ENCODE measurements around the gene ZYX.
A peak's percentile ranks its signal among the peaks of the same experiment; 100 is the strongest.

The ZYX gene

DNA sequence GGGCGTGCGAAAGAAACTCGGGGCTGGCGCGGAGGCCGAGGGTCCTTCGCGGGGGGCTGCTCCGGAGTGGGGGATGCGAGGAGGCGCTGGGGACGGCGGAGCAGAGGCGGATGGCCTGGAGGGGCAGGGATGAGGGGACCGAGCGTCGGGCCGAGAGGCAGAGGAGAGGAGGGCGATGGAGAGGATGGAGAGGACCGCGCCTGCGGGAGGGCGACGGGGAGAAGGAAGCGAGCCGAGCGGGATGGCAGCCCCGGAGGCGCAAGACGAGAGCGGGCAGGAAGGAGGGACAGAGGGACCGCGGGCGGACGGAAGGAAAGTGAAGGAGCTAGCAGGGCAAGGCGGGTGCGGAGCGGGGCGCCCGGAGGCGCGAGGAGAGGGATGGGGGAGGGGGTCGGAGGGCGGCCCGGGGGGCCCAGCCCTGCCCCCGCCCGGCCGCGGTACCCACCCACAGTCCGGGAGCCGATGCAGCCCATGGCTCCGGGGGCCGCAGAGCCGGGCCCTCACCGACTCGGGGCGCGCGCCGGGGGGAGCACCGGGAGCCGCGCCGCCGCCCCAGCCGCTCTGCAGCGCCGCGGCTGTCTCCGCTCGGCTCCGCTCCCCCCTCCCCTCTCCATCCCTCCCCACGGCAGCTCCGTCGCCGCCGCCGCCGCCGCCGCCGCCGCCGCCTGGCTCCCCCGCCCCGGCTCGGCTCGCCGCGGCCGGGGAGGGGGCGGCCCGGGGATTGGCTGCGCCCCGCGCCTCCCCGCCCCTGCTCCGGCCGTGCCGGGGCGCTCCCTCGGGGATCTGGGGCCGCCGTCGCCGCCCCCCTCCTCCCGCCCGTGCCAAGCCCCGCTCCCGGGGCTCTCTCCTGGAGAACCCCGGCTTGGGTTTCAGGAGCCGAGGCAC lies 18.8 kb upstream of the ZYX start, which contains the start of gene FAM131B:
Gene FAM131B, minus strand, starts transcription at position 583 of the 885 bp plus-strand sequence. Its CDS starts 110 bp downstream, at position 473.
- DNase-seq (ENCODE audit: low spot score): no peak

DNA sequence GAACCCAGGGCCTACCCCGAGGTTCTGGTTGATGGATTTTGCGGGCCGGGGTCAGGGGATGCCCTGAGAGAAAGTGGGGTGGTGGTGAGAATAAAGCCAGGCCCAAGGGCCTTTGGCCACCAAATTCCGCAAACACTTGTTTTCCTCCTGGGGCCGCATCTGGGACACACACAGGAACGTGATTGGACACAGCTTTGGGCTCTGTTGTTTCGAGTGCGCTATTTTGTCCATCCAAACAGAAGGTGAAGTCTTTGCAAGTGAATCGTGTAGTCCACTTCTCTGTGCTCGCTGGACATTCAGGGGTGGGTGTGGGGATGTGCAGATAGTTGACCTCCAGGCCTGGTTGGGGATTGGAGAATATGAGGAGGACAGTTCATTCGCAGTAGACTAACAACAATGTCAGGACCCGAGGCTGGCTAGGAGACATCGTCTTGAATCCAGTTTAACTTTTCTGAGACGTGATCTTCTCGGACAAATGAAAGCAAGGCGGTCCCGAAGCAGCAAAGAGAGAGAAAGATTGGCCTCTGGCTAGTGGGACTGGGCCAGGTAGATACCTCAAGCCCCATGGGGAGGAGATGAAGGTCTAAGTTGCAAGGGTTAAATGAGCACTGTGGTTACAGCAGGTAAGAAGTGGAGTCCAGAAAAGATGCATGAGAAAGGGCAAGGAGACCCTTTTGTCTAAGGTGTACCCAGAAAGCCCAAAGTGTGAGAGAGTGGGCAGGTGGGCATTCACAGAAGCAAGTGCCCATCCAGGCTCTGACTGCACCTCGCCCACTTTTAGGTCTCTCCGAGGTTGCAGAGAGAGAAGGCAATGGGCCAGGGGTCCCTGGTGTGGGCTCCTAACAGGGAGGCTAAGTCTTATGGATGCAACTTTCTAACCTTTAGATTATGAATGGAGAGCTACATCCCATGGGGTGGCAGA lies 17.9 kb upstream of the ZYX start:
- no peak for DNase-seq (ENCODE audit: low spot score)

DNA sequence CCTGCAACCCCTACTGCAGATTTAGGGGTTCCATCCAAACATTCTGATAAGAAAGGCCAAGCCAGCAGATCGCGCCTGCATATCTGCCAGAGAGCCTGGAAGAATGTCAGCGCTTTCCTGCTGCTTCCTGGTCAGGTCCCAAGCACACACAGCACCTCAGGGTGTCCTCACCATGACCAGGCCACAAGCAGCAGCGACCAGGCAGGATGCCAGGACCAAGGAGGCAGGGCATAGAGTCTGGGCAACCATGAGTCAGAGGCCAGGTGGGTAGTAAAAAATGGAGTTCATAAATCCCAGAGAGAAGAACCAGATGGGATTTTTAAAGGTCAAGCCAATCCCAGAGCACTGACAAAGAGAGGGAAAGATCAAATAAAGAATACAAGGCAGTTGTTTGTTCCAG lies 13.2 kb upstream of the ZYX start:
- no peak for DNase-seq (ENCODE audit: low spot score)

DNA sequence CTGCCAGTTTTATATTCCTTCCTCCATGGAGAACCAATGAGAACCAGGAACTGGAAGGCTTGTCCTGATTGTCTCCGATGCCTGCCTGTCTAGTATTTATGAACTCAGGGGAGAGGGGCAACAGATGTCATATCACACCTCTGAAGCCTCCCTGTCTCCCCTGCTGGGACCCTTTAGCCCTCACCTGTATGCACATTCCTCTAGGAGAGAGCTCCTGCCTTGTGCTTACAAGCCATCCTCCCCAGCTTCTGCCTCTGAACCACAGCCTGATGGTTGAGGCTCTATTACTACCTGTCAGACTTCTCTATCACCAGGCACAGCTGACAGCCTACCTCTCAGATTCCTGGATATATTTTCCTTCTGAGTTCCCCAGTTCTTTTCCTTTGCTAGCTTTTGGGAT lies 12.8 kb upstream of the ZYX start:
- no peak for DNase-seq (ENCODE audit: low spot score)

DNA sequence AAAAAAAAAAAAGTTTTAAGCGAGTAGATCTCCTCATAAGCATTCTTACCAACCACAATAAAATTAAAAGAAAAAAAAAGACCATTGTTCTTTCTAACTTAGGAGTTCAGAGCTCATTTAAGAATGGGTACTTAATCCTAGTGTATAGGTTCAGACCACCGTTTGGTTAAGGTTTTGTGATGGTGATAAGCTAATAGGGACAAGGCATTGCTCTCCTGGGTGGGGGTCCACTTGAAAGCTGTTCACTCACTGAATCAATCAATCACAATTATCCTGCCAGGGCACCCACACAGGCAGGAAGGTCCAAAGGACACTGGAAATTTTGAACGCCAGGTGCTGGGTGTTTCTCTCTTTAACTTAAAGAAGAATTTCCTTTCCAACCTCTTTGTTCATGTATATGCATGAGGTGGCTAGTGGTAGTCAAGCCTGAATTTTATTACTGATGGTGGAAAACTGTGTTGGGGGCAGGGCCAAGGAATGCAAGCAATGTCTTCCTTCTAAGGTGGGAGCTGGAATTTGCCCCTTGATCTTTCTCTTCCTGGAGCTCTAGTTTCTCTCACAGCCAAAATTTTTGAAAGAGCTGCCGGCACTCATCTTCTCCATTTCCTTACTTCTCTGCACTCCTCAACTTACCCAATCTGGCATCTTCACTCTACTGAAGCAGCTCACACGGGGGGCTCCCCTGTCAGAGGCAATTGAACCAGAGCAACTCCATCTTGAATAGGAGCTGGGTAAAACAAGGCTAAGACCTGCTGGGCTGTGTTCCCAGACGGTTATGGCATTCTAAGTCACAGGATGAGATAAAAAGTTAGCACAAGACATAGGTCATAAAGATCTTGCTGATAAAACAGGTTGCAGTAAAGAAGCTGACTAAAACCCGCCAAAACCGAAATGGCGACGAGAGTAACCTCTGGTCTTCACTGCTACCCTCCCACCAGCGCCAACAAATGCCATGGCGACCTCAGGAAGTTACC lies 11.2 kb upstream of the ZYX start:
- DNase-seq (ENCODE audit: low spot score): no peak

DNA sequence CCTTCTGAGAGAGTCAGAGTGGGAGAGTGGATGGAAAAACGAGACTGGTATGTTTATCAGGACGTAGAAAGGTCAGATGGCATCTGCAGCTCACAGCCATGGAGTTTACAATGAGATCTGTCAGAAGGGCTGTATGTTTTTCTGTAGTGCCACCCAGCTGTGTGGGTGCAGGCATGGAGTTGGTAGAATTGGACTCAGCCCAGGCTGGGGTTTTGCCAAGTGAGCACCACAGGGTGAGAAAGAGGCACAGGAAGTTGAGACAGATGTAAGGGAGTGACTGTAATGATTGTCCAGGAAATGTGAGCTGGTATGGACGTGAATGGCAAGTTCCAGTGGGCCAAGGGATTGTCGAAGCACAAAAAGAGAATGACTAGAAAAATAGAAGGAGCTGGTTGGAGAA lies 9.1 kb upstream of the ZYX start:
- no peak for DNase-seq (ENCODE audit: low spot score)

DNA sequence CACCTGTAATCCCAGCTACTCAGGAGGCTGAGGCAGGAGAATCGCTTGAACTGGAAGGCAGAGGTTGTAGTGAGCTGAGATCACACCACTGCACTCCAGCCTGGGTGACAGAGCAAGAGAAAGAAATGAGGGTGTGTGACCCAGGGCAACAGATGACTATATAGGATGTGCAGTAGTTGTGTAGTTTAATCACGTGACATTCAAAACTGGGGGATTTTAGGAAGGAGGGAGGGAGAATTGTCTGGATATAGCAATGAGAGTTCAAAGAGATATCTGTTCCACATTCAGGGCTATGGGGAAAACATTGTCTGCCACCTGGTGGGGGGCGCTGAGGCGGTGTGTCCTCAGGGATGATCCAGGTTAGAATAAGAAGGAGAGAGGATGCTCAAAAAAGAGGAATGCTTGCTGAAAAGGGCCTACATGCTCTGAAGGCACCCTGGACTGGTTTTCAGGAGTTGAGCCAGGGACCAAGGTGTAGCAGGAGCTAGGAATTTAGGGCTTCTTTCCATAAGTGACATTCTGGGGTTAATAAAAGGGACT lies 7.8 kb upstream of the ZYX start:
- DNase-seq (ENCODE audit: low spot score): no peak

DNA sequence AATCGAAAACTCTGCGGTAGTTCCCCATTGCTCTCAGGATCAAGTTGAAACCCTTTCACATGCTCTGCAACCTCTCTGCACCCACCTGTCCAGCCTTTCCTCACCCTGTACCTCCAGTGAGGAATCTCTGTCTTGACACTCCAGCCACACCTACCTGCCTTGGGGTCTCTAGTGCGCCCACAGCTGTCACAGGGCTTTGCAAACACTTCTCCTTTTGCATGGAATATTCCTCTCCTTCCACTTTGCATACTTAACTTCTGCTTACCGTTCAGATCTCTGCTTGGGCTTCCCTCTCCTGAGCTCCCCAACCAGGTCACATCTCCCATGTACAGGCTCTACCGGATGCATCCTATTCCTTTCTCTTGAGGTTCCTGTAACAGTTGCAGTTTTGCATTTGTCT lies 6.6 kb upstream of the ZYX start:
- no peak for DNase-seq (ENCODE audit: low spot score)

DNA sequence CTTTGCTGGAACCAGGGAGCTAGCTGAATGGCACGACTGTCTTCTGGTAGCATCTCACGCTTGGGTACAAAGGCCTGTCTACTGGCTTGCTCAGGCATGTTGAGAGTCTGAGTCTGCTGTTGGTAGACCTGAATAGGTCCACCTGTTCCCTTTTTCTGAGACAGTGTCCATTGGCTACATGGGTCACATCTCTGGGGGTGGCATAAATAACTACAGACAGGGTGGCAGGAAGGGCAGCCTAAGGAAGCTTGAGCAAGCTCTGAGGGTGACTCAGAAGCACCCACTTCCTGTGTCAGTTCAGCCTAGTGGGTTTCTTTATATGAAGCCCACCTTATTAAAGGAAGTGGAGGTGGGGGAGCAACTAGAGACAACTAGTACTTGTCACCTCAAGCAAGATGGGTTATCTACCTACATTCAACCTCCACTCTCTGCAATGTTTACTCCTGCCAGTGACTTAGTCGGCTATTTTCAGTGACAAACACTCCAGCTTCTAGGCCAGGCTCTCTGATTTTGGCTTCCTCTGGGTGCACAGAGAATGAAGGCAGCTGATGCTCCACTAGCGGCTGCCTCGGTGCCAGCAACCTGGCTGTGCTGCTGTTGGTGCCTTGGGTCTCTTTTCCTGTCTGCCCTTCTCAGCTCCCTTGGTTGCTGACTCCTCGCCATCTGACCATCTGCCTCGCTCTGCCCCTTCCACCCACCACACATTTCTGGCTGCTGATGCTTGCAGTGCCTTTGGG lies 5.7 kb upstream of the ZYX start:
- DNase-seq (ENCODE audit: low spot score): no peak

DNA sequence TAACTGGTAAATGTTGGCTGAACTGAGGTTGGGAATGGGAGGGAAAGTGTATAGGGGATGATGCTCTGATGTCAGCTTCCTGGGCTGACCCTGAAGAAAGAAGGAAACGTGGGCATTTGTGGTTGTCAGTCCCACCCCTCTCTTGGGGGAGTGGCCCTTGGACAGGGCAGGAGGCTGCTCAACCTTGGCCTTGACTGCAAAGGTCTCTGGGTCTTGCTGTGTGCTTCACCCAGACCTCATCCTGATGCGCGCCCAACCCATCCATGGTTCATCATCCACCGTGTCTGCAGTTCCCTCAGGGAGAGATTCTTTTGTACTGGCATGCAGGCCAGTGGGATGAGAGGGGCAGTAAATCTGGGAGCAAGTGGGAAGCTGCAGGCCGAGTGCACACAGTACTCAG lies 4.7 kb upstream of the ZYX start:
- no peak for DNase-seq (ENCODE audit: low spot score)

DNA sequence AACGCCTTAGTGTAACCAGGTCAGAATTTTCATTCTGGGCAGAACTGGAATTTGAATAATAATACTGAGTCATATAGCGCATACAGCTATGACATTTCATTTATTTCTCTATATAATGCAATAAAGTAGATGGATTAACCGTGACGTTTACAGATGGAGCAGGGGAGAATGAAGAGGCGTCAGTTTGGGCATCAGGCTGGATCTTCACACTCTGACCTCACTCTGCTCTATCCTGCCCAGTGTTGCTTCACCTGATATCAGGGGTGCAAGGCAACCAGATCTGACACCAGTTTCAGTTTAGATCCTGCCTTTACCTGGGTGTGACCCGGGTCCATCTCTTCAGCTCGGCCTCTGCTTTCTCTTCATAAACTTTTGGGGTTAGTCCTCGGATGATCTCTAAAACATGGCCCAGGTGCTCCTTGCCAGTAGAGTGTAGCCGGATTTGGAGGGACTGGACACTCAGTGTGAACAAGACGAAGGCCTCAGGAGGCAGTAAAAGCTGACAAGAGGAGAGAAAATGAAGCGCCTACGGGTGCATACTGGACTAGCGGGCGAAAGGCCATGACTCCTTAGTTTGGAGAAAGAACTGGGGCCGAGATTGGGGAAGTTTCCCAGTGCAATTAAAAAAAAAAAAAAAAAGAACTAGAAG lies 1.4 kb upstream of the ZYX start:
- no peak for DNase-seq (ENCODE audit: low spot score)

DNA sequence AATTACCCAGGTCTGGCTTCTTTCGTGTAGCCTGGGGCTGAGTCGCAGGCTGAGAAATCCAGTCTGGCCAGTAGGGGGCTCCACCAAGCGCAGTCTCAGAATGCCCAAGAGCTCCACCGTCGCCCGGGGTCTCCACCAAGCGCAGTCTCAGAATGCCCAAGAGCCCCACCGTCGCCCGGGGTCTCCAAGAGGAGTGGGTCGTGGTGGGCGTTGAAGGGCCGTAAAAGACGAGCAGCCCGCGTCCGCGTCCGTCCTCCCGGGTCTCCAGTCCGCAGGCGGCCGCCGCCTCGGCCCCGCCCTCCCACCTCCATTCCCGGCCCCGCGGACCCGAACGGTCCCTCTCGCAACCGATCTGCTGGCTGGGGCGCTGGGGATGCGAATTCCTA lies 892 bp upstream of the ZYX start:
- peak; percentile 53 for DNase-seq (ENCODE audit: low spot score)

DNA sequence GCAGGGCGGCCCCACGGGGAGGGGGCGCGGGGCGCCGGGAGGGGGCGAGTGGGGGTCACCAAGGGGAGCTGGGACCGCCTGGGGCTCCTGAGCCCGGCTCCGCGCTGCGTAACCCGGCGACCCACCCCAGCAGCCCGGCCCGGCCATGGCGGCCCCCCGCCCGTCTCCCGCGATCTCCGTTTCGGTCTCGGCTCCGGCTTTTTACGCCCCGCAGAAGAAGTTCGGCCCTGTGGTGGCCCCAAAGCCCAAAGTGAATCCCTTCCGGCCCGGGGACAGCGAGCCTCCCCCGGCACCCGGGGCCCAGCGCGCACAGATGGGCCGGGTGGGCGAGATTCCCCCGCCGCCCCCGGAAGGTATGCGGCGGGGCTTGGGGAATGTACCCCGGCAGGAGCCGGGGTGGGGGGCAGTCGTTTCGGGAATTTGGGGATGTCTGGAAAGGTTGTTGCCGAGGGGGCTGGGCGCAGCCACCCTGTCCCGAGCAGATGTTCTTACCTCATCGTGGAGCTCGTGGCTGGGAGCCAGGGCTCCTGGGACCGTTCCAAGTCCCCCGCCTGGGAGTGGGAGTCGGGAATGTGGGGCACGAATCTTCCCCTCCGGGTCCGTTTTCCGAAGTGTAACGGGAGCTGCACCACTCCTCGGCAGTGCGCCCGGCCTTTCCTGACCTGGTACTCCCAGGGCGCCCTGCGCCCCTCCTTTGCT lies 431 bp downstream of the ZYX start:
- no peak for DNase-seq (ENCODE audit: low spot score)

DNA sequence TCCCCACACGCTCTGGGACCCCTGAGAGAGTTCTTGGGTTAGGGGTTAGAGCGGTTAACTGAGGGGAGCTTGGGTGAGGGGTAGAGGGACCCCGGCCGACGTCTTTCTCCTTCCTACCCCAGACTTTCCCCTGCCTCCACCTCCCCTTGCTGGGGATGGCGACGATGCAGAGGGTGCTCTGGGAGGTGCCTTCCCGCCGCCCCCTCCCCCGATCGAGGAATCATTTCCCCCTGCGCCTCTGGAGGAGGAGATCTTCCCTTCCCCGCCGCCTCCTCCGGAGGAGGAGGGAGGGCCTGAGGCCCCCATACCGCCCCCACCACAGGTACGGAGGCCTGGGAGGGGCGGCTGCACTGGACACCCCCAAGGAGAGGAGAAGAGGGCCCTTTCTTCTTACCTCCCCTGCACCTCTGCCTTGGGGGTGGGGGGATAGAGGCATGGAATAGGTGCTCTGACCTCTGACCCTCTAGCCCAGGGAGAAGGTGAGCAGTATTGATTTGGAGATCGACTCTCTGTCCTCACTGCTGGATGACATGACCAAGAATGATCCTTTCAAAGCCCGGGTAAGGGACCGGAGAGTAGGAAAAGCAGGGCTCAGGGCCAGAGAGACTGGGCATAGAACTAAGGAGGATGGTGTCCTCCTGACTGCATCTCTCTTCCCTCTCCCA lies 1.1 kb downstream of the ZYX start:
- no peak for DNase-seq (ENCODE audit: low spot score)

DNA sequence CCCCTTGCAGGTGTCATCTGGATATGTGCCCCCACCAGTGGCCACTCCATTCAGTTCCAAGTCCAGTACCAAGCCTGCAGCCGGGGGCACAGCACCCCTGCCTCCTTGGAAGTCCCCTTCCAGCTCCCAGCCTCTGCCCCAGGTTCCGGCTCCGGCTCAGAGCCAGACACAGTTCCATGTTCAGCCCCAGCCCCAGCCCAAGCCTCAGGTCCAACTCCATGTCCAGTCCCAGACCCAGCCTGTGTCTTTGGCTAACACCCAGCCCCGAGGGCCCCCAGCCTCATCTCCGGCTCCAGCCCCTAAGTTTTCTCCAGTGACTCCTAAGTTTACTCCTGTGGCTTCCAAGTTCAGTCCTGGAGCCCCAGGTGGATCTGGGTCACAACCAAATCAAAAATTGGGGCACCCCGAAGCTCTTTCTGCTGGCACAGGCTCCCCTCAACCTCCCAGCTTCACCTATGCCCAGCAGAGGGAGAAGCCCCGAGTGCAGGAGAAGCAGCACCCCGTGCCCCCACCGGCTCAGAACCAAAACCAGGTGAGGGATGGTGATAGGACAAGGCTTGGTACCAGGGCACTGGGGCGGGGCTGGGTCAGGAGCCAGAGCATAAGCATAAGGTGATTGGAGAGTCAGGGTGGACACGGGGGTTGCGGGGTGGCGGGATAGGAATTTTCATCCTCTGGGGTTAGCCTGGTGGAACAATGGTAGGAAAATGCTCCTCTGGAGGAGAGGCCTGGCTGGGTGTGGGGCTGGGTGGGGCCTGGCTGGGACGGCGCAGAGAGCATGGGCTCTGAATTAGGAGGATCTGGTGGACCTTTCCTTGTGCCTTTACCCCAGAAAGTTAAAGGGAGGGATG lies 1.9 kb downstream of the ZYX start:
- no peak for DNase-seq (ENCODE audit: low spot score)

DNA sequence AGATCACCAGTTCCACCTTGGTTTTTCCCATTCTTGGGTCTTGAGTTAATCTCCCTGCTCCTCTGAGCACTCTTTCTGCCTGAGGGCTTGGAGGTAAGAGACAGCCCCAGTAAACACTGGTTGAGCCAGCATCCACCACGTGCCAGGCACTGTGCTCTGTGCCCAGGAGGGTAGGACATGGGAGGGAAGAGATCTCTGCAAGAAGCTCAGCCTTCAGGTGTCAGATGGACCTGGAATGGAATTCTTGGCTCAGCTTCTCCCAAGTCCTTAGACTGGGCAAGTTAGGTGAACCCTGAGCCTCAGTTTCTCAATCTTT lies 2.5 kb downstream of the ZYX start:
- no peak for DNase-seq (ENCODE audit: low spot score)

DNA sequence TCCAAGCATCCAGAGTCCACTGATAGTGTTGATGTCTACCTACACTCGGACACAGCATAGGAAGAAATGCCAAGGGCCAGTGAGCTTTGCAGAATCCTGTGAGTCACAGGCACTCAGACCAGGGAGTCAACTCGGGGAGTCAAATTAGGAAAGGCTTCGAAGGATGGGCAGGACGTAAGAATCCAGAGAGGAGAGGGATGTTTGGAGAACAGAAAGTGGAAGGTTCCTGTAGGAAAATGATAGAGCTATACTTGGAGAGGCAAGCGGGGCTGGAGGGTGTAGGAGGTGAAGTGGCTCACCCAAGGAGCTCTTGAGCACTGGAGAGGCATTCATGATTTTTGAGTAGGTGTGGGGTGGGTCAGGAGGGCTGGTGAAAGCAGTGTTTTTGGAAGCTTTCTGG lies 3.0 kb downstream of the ZYX start:
- DNase-seq (ENCODE audit: low spot score): no peak
